NCI-H446 treated with DMSO at 0.1 percent for 48 hours (cell line): ENCODE results near the gene KIAA1191.

Experiments used
- DNase-seq: peaks from one replicate; lab custom pipeline; 2025; lab: John Stamatoyannopoulos, UW

The KIAA1191 gene

GRCh38 chr5:176365351-176366231, 4.0 kb upstream of the KIAA1191 start, which contains the start of gene ARL10:
Gene ARL10, plus strand, starts transcription at chr5:176365487. Its CDS starts 77 bp downstream, at chr5:176365564.
- no peak for DNase-seq

DNA sequence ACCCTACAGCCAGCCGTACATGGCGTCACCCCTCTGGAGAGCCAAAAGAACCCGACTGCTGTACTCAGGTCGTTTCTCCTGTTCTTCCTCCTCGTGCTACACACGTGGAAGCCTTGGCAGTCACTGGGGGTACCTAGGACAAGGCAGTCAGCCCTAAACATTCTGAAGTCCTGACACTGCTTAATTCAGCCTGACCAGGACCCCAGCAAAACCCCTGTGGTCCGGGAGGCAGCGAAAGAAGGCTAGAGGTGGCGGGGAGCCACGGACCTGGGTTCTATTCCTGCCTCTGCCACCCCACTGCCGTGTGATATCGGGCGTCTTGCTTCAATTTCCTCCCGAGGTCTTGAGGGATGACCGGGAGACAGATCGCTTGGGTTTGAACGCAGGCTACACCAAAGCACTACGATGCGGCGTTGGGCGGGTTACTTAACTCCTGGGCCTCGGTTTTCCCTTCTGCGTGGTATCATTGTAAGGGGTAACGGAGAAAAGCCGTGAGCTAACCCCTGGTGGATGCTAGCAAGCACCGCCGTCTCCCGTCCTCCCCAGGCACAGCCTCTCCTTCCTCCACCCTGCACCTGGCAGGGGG, 3.3 kb upstream of the KIAA1191 start:
- no peak for DNase-seq

GRCh38 chr5:176362233-176362490, 598 bp upstream of the KIAA1191 start:
- no peak for DNase-seq

- no peak for DNase-seq
Observed at GRCh38 chr5:176360894-176361436, 599 bp downstream of the KIAA1191 start.

- DNase-seq, result no peak
Observed at GRCh38 chr5:176359658-176360057, 1.9 kb downstream of the KIAA1191 start.

- no peak for DNase-seq
Observed at GRCh38 chr5:176356179-176356566, 5.4 kb downstream of the KIAA1191 start.

DNA sequence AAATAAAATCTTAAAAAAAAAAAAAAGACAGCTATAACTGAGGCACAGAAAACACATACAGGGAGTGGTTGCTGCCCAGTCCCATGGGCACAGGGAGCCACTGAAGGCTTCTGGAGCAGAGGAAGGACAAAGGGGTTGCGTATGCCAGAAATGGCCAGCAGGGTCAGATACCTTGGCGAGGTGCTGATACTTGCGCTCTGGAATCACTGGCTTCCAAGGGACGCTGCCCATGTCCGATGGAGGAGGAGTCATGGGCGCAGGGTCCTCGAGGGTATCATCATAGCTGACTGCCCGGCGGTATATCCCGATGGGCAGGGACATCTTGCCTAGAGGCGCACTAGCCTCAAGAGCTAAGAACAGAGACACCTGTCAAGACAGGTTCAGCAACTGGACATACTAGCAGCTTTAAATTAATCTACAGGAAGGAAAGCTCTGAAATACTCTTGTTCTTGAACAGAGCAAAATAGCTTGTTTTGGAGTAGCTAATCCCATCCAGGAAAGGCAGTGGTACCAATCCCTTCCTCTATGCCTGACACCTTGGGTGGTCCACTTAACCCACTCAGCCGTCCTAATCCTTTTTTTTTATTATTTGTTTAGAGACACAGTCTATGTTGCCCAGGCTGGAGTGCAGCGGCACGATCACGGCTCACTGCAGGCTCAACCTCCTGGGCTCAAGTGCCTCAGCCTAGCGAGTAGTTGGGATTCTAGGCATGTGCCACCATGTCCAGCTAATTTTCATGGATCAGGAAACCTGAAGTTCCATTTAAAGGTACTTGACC, 6.0 kb downstream of the KIAA1191 start:
- no peak for DNase-seq

DNA sequence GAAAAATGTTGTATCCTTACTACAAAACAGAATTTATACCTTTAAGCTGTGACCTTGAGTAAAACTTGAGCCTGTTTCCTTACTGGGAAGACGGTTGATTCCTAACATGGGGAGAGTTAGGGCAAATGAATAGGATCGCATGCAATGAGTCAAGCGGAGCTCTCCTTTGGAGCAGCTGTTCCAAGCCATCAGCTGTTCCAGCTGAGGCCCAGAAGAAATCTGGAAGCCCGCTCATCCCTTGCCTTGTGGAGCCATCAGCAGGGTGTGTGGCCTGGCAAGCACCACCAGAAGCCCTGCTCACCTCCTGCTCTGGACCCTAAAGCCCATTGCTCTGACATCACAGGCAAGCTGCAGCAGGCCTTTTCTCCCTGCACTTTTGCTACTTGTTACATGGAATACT, 8.0 kb downstream of the KIAA1191 start:
- DNase-seq, result no peak

DNA sequence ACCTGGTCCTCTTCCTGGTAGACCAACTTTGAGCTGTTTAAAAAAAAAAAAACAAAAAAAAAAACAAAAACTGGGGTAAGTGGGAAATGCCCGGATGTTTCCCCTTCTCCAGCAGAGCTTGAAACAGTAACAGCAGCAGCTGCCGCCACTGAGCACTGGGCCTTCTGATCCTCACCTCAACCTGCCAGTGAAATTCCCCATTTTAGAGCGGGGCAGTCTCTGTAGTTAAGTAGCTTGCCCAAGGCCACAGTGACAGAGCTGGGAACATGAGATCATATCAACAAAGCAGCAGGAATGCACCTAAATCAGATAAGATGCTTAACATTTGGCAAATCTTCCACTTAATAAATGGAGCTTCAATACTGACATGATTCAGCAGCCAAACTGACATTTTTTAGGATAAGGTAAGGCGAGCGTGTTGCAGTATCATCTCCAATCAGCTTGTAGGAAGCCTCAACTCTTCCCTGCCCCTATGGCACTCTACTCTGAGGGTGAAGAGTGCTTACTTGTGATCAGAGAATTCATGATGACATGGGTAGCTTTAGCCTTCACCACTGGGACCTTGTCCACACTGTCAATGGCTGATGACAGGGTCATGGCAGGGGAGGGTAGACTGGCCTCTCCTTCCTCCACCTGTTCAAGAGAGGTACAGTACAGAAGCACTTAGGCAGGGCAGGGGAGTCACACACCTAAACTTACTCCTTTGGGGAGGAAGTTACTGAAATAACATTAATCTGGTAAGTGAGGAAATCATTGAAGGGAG, 9.3 kb downstream of the KIAA1191 start:
- DNase-seq, result no peak

DNA sequence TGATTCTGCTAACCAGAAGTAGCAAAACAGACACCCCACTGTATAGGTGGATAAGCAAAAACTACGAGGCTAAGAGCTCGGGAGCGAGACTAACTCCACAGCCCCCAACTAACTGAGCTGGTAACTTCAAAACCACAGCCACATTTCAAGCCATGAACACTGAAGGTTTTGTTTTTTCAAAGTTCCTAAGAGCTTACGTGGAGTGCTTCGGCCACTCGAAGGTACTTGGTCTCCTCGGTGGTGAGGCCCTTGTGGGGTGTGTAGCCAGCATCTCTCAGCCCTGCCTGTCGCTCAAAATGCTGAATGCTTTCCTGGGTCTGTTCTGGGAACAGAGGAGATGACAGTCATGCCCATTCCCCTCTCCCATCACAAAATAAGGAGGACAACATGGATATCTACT, 11.1 kb downstream of the KIAA1191 start:
- no peak for DNase-seq

GRCh38 chr5:176342766-176343458, 18.7 kb downstream of the KIAA1191 start:
- DNase-seq, result no peak

- no peak for DNase-seq
Observed at GRCh38 chr5:176342158-176342483, 19.4 kb downstream of the KIAA1191 start.

GRCh38 chr5:176341325-176342157, 20.0 kb downstream of the KIAA1191 start:
- DNase-seq, result no peak

DNA sequence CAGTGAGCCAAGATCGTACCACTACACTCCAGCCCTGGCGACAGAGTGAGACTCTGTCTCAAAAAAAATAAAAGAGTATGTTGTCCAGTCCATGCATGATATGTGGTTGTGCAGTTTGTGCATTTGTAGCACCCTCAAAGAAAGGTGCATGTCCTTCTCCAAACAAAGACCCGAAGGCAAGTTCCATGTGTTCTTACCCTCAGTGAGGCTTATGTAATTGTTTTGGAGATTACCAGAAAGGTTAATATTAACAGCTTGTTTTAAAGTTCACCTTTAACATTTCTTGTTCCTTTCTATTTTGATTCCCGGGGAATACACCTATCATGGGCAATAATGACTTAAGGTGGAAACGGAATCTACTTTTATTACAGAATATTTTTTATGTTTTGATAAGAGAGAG, 22.3 kb downstream of the KIAA1191 start:
- DNase-seq, result no peak

DNA sequence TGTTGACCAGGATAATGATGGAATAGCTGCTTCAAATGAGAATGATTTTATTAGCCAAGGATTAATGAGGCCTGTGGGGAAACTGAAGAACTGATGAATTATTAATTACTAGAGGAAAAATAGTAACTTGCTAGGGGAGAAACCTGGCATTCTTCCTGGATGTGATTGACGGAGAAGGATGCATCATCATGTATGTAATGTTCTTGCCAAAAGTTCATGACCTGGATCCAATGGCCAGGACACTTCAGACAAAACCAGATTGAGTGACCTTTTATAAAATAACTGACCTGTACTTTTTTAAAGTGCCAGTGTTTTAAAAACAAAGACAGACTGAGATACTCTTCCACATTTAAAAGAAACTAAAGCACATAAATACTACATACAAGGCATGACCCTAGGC, 23.7 kb downstream of the KIAA1191 start:
- DNase-seq, result no peak

DNA sequence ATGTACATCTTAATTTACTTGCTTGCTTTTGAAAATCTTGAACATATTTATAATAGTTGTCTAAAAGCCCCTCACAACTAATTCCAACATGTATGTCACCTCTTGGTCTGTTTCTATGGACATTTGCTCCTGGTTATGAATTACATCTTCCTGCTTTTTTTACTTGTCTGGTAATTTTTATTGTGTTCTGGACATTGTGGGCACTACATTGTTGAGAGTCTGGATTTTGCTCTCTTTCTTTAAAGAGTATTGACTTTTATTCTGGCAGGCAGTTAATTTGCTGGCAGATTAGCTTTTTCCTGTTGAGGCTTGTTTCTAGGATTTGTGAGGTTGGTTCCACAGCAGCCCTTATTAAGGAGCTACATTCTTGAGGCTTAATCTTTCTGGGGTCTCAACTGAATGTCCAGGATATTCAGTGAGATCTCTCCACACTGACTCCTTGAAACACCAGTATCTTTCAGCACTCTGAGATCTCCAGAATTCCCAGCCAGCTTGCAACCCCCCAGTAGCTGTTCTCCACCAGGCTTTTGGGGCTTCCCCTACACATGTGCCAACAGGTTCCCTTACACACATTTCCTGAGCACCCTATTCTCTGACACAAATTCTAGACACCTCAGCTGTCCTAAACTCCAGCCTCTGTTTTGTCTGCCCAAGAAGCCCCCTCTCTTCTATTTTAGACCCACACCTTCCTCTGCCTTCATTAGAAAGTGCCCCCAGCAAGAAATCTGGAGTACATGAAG, 27.4 kb downstream of the KIAA1191 start:
- no peak for DNase-seq

- no peak for DNase-seq
Observed at GRCh38 chr5:176320577-176320976, 41.0 kb downstream of the KIAA1191 start.

DNA sequence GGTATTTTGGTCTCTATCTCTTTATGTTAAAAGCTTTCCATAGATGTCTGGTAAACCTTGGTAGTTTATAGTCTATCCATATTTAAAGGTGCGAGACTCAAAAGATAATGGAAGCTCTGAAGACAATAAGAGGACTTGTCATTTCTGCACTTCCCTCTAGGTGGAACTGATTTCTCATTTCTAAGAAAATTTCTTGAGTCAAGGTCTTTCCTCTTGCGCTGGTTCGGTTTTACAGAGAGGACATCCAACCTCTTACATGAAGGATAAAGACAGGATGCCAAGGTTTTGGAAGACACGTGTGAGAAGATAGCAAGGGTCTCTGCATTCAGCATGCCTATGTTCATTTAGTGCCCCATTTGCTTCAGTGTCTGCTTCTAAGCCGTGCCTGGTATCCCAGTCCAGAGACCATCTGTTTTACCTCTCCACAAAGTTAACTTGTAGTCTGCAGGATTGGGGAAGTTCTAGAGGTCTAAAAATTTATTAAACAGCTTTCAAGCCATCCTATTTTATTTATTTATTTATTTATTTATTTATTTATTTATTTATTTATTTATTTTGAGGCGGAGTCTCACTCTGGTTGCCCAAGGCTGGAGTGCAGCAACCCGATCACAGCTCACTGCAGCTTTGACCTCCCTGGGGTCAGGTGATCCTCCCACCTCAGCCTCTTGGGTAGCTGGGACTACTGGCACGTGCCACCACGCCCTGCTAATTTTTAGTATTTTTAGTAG, 41.6 kb downstream of the KIAA1191 start:
- no peak for DNase-seq
